ENCODE measurements around the gene INPP5K.
"Not testable (repeated sequence)": the region's sequence is repeated elsewhere in the genome, so short reads cannot be mapped to it uniquely, and the experiment has no call there.

INPP5K gene

GRCh38 chr17:1516388-1517161 lies at the start of gene INPP5K:
Gene INPP5K (minus strand): TSS chr17:1516612. CDS start chr17:1516499, 113 bp downstream.
- peak; percentile 91 for DNase-seq

GRCh38 chr17:1565877-1566276 lies 49.5 kb upstream of the INPP5K start:
- no peak for DNase-seq

- no peak for DNase-seq
Observed at GRCh38 chr17:1563786-1564613, 47.6 kb upstream of the INPP5K start.

- not testable (repeated sequence) for DNase-seq
Observed at GRCh38 chr17:1563471-1563785, 47.0 kb upstream of the INPP5K start.

- DNase-seq, result no peak
Observed at GRCh38 chr17:1562176-1562643, 45.8 kb upstream of the INPP5K start.

- no peak for DNase-seq
Observed at GRCh38 chr17:1561420-1562175, 45.2 kb upstream of the INPP5K start.

- DNase-seq, result no peak
Observed at GRCh38 chr17:1560858-1561355, 44.5 kb upstream of the INPP5K start.

- DNase-seq, result no peak
Observed at GRCh38 chr17:1560101-1560857, 43.9 kb upstream of the INPP5K start.

GRCh38 chr17:1559047-1560043 lies 42.9 kb upstream of the INPP5K start:
- DNase-seq, result no peak

- no peak for DNase-seq
Observed at GRCh38 chr17:1558401-1558800, 42.0 kb upstream of the INPP5K start.

- no peak for DNase-seq
Observed at GRCh38 chr17:1557355-1558095, 41.1 kb upstream of the INPP5K start.

GRCh38 chr17:1555651-1556471 lies 39.4 kb upstream of the INPP5K start:
- no peak for DNase-seq

- no peak for DNase-seq
Observed at GRCh38 chr17:1554751-1555540, 38.5 kb upstream of the INPP5K start.

- DNase-seq, result no peak
Observed at GRCh38 chr17:1553354-1554266, 37.2 kb upstream of the INPP5K start.

GRCh38 chr17:1552932-1553331 lies 36.5 kb upstream of the INPP5K start:
- DNase-seq, result no peak

- DNase-seq, result no peak
Observed at GRCh38 chr17:1551741-1552140, 35.3 kb upstream of the INPP5K start.

GRCh38 chr17:1548032-1548431 lies 31.6 kb upstream of the INPP5K start:
- no peak for DNase-seq

All from NCI-H510A (cell line).